GM12878 (cell line): ENCODE measurements around the gene CHIC2.

ENCODE experiments used
- ATF2 ChIP-seq: IDR thresholded peaks from 2 replicates; pipeline ENCODE4 v1.6.1; 2012; ENCODE audit warnings: low read length, inconsistent platforms
- EZH2 ChIP-seq: IDR thresholded peaks from 2 replicates; pipeline ENCODE4 v1.6.1; 2012; ENCODE audit warnings: low read depth, mild to moderate bottlenecking, control low read depth, inconsistent platforms, low read length, borderline replicate concordance; ENCODE audit not compliant: control insufficient read depth
- NFYB ChIP-seq: IDR thresholded peaks from 2 replicates; pipeline ENCODE4 v1.6.1; 2011; ENCODE audit warnings: low read depth, mild to moderate bottlenecking, low read length, improper control_type of control experiment, moderate library complexity; ENCODE audit not compliant: insufficient read depth
- RAD21 ChIP-seq: IDR thresholded peaks from 2 replicates; pipeline ENCODE4 v1.6.1; 2011; ENCODE audit warnings: mild to moderate bottlenecking, low read depth, low read length, moderate library complexity; ENCODE audit not compliant: insufficient read depth
- ZNF687 ChIP-seq: fragments of 450-650 bp; IDR thresholded peaks from 2 replicates; pipeline ENCODE4 v1.6.1; 2017; ENCODE audit warnings: mild to moderate bottlenecking, moderate library complexity

- TF ChIP-seq EZH2 (no peak), ATF2 (no peak), NFYB (no peak), ZNF687 (no peak), RAD21 (no peak)
Observed at GRCh38 chr4:53974561-53974960, 89.8 kb downstream of the CHIC2 start.
